H1 (cell line): ENCODE measurements around the gene SLC7A8. TPM values are rescaled to one million over a fixed set of nuclear protein-coding genes. Genes with fewer than 3 reads are reported as not detected.
A peak's percentile ranks its signal among the peaks of the same experiment; 100 is the strongest.

Experiments
- CTCF ChIA-PET: fragments of 300-600 bp; sonication (Branson Sonifier 250); formaldehyde crosslinking; loops from one replicate; lab custom pipeline; 2021; ENCODE audit not compliant: partially characterized antibody; lab: Charles Lee
- POLR2A ChIA-PET: fragments of 300-600 bp; sonication (Branson Sonifier 250); formaldehyde crosslinking; loops from one replicate; lab custom pipeline; 2021; ENCODE audit warnings: inconsistent platforms; ENCODE audit not compliant: partially characterized antibody; lab: Charles Lee
- DNase-seq, 2 experiments: peaks; one replicate each; pipeline versions ENCODE4 v3.0.0 to v3.0.0-alpha.2; 2010 to 2022; ENCODE audit warnings: low spot score in 2 of 2, low read depth in 1 of 2, mixed read lengths in 1 of 2
- FAIRE-seq: peaks from 2 replicates; lab custom pipeline; 2011; peaks lifted over from hg19 to GRCh38; lab: Jason Lieb, UNC
- H2AFZ ChIP-seq: 2 replicates; pipeline ENCODE4 v1.8.1; 2012; ENCODE audit warnings: low read length, inconsistent platforms
- H2AK5ac ChIP-seq: 2 replicates; pipeline ENCODE4 v1.6.1; 2013; ENCODE audit warnings: low read depth, low read length
- H2BK120ac ChIP-seq: replicated peaks from 2 replicates; pipeline ENCODE3; 2013; ENCODE audit warnings: low read depth, low read length, inconsistent platforms
- H2BK12ac ChIP-seq: 2 replicates; pipeline ENCODE4 v1.6.1; 2013; ENCODE audit warnings: low read depth, low read length
- H2BK15ac ChIP-seq: 2 replicates; pipeline ENCODE4 v1.6.1; 2013; ENCODE audit warnings: low read length
- H2BK20ac ChIP-seq: 2 replicates; pipeline ENCODE4 v1.6.1; 2013; ENCODE audit warnings: low read length
- H2BK5ac ChIP-seq: 2 replicates; pipeline ENCODE4 v1.6.1; 2013; ENCODE audit warnings: low read depth, low read length
- H3K14ac ChIP-seq: 2 replicates; pipeline ENCODE4 v1.6.1; 2013; ENCODE audit warnings: inconsistent platforms; ENCODE audit not compliant: insufficient read length
- H3K18ac ChIP-seq: 2 replicates; pipeline ENCODE4 v1.6.1; 2013; ENCODE audit warnings: low read length; ENCODE audit errors: extremely low read depth
- H3K23ac ChIP-seq: 2 replicates; pipeline ENCODE4 v1.6.1; 2013; ENCODE audit warnings: inconsistent platforms; ENCODE audit not compliant: insufficient read length
- H3K23me2 ChIP-seq: 2 replicates; pipeline ENCODE4 v1.6.1; 2013; ENCODE audit warnings: low read depth, low read length
- H3K27ac ChIP-seq: 2 replicates; pipeline ENCODE4 v1.6.1; 2011; ENCODE audit warnings: low read depth, low read length, inconsistent platforms
- H3K27me3 ChIP-seq, 4 experiments: replicated peaks in 1 of 4; 1 replicate in 1 of 4; 2 replicates in 3 of 4; pipeline versions ENCODE4 v1.6.1 to v1.8.1; 2011 to 2013; ENCODE audit warnings: low read length in 3 of 4, mild to moderate bottlenecking in 3 of 4, inconsistent platforms in 2 of 4, mixed read lengths in 2 of 4, moderate library complexity in 1 of 4; ENCODE audit not compliant: control insufficient read depth in 3 of 4, insufficient read depth in 3 of 4; ENCODE audit errors: extremely low read depth in 1 of 4
- H3K36me3 ChIP-seq, 4 experiments: 2 replicates each; pipeline versions ENCODE4 v1.6.1 to v1.8.1; 2011 to 2013; ENCODE audit warnings: mild to moderate bottlenecking in 4 of 4, low read length in 3 of 4, moderate library complexity in 2 of 4, control low read depth in 1 of 4, inconsistent platforms in 1 of 4; ENCODE audit not compliant: insufficient read depth in 4 of 4, control insufficient read depth in 2 of 4
- H3K4ac ChIP-seq: replicated peaks from 2 replicates; pipeline ENCODE3; 2013; ENCODE audit warnings: low read length, low read depth, mixed read lengths, inconsistent platforms; ENCODE audit not compliant: insufficient read length
- H3K4me1 ChIP-seq, 4 experiments: replicated peaks in 1 of 4; 1 replicate in 1 of 4; 2 replicates in 3 of 4; pipeline versions ENCODE4 v1.6.1 to v1.8.1; 2011 to 2013; ENCODE audit warnings: low read length in 3 of 4, inconsistent platforms in 2 of 4, mixed read lengths in 1 of 4; ENCODE audit not compliant: insufficient read depth in 4 of 4, control insufficient read depth in 3 of 4
- H3K4me2 ChIP-seq, 2 experiments: 2 replicates each; pipeline versions ENCODE4 v1.6.1 to v1.8.1; 2011 to 2013; ENCODE audit warnings: low read depth in 2 of 2, low read length in 2 of 2, control low read depth in 1 of 2, inconsistent platforms in 1 of 2, mild to moderate bottlenecking in 1 of 2; ENCODE audit not compliant: insufficient read depth in 1 of 2
- H3K4me3 ChIP-seq, 4 experiments: fragments of 200-600, 300-600 bp in 1 of 4; sonication (generic), shearing (Covaris generic), sonication (Bioruptor Twin) in 1 of 4; 2 replicates each; pipeline versions ENCODE4 v1.5.1 to v1.8.1; 2011 to 2016; ENCODE audit warnings: low read length in 4 of 4, low read depth in 3 of 4, control low read depth in 2 of 4, inconsistent platforms in 2 of 4, mild to moderate bottlenecking in 2 of 4, mixed read lengths in 1 of 4, moderate library complexity in 1 of 4; ENCODE audit not compliant: insufficient read depth in 2 of 4; ENCODE audit errors: extremely low read depth in 1 of 4
- H3K56ac ChIP-seq: replicated peaks from 2 replicates; pipeline ENCODE3; 2013; ENCODE audit warnings: low read depth, mild to moderate bottlenecking, mixed read lengths, low read length, inconsistent platforms; ENCODE audit not compliant: insufficient read length
- H3K79me1 ChIP-seq: 2 replicates; pipeline ENCODE4 v1.6.1; 2013; ENCODE audit warnings: low read depth, low read length, control low read depth
- H3K79me2 ChIP-seq, 2 experiments: 2 replicates each; pipeline versions ENCODE4 v1.6.1 to v1.8.1; 2012 to 2013; ENCODE audit warnings: low read length in 2 of 2, mild to moderate bottlenecking in 2 of 2, inconsistent platforms in 1 of 2; ENCODE audit not compliant: insufficient read depth in 2 of 2, control insufficient read depth in 1 of 2
- H3K9ac ChIP-seq, 4 experiments: replicated peaks in 1 of 4; 1 replicate in 1 of 4; 2 replicates in 3 of 4; pipeline versions ENCODE4 v1.6.1 to v1.8.1; 2011 to 2013; ENCODE audit warnings: low read depth in 3 of 4, low read length in 3 of 4, control low read depth in 2 of 4, mild to moderate bottlenecking in 2 of 4, moderate library complexity in 2 of 4, inconsistent platforms in 1 of 4; ENCODE audit errors: extremely low read depth in 1 of 4
- H3K9me3 ChIP-seq, 2 experiments: 2 replicates each; pipeline versions ENCODE4 v1.6.1 to v1.8.1; 2012 to 2013; ENCODE audit warnings: mild to moderate bottlenecking in 2 of 2, moderate library complexity in 2 of 2, control low read depth in 1 of 2, inconsistent platforms in 1 of 2, low read depth in 1 of 2, low read length in 1 of 2, mixed read lengths in 1 of 2; ENCODE audit not compliant: insufficient read depth in 2 of 2
- H4K20me1 ChIP-seq, 2 experiments: replicated peaks in 1 of 2; 2 replicates each; pipeline versions ENCODE3 to v1.8.1; 2011 to 2013; ENCODE audit warnings: inconsistent platforms in 2 of 2, low read length in 2 of 2, mild to moderate bottlenecking in 1 of 2; ENCODE audit not compliant: insufficient read depth in 2 of 2, control insufficient read depth in 1 of 2
- H4K5ac ChIP-seq: 2 replicates; pipeline ENCODE4 v1.6.1; 2013; ENCODE audit warnings: low read length, low read depth, mixed read lengths, inconsistent platforms; ENCODE audit not compliant: insufficient read length
- H4K8ac ChIP-seq: 2 replicates; pipeline ENCODE4 v1.8.0; 2013; ENCODE audit warnings: mild to moderate bottlenecking, moderate library complexity, low read length, inconsistent platforms; ENCODE audit not compliant: insufficient read depth; ENCODE audit errors: extremely low read depth
- H4K91ac ChIP-seq: replicated peaks from 2 replicates; pipeline ENCODE3; 2013; ENCODE audit warnings: low read length, mixed read lengths, inconsistent platforms; ENCODE audit not compliant: insufficient read length
- EGR1 ChIP-seq: IDR thresholded peaks from 2 replicates; pipeline ENCODE4 v1.6.1; 2011; ENCODE audit warnings: low read depth, low read length, borderline replicate concordance
- KDM4A ChIP-seq: IDR thresholded peaks from one replicate; pipeline ENCODE4 v1.7.1; 2012; ENCODE audit warnings: low read depth, mild to moderate bottlenecking, moderate library complexity, low read length, inconsistent platforms; ENCODE audit not compliant: severe bottlenecking
- PHF8 ChIP-seq: fragments of 200-600 bp; sonication (generic); conservative IDR thresholded peaks from 2 replicates; pipeline ENCODE4 v1.7.1; 2012; ENCODE audit warnings: low read depth, mild to moderate bottlenecking, inconsistent platforms, low read length, moderate library complexity
- RXRA ChIP-seq: IDR thresholded peaks from 2 replicates; pipeline ENCODE4 v1.6.1; 2011; ENCODE audit warnings: low read depth, mild to moderate bottlenecking, low read length, moderate library complexity; ENCODE audit not compliant: insufficient read depth
- SIX5 ChIP-seq: IDR thresholded peaks from 2 replicates; pipeline ENCODE4 v1.6.1; 2011; ENCODE audit warnings: mild to moderate bottlenecking, low read depth, low read length
- polyA plus RNA-seq, 7 experiments: library from polyadenylated mRNA; depleted of rRNA in 3 of 7; stranded (reverse) in 5 of 7; unstranded in 2 of 7; fragments of >200 nt in 5 of 7; fragments of 200-250 nt in 2 of 7; gene quantifications; 1 replicate in 5 of 7; 2 replicates in 1 of 7; 4 replicates in 1 of 7; pipeline versions ENCODE4 v1.2.1 to v1.2.3, GENCODE V29; 2011 to 2013; ENCODE audit warnings: missing spikeins in 2 of 7, mixed read lengths in 2 of 7
- total RNA-seq: library from RNA; stranded (reverse); fragmentation: NEBNext Ultra II Directional; extraction: Animal tissue kit (Norgen Biotek cat#: 25700); gene quantifications from 2 replicates; pipeline ENCODE4 v1.2.1, GENCODE V29; 2021
- TF ChIP-seq, protein P1 (sequence below): IDR thresholded peaks from 2 replicates; pipeline ENCODE4 v1.6.1; 2012; ENCODE audit warnings: low read length, inconsistent platforms

Gene SLC7A8
- total and polyA plus RNA-seq, 2 of the 8 experiments (the other 6 are each of a cell fraction or from before 2014, with no cell fraction given): 182 to 204 TPM

DNA sequence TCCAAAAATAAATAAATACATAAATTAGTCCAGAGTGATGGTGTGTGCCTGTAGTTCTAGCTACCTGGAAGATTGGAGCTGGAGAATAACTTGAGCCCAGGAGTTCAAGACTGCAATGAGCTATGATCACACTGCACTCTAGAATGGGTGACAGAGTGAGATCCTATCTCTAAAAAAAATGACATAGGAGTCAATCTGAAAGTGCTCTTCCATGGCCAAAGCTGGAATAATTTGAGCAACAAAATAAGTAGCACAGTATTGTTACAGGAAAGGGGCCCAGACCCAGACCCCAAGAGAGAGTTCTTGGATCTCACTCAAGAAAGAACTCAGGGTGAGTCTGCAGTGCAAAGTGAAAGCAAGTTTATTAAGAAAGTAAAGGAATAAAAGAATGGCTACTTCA is 24.9 kb upstream of the SLC7A8 start:
- no peak for DNase-seq
- no peaks in the 10 kb centered on the region for H4K20me1 ChIP-seq
- H2BK20ac ChIP-seq: peak overlapping the region; percentile 88; the same call in 1 of the 2 replicates
- peak overlapping the region; percentile 44 for H2BK120ac ChIP-seq
- H3K14ac ChIP-seq: no peak overlapping the region
- H3K79me1 ChIP-seq: no peaks in the 10 kb centered on the region
- no peak overlapping the region for H3K27ac ChIP-seq
- no peaks in the 10 kb centered on the region for H3K23me2 ChIP-seq
- H3K4me2 ChIP-seq: no peak overlapping the region
- peak overlapping the region; percentile 79 for H4K91ac ChIP-seq
- H3K36me3 ChIP-seq: no peaks in the 10 kb centered on the region
- no peaks in the 10 kb centered on the region for H3K79me2 ChIP-seq
- H2AFZ ChIP-seq: no peak overlapping the region
- H3K27me3 ChIP-seq: no peaks in the 10 kb centered on the region
- no peak overlapping the region for H4K5ac ChIP-seq
- FAIRE-seq: no peak
- no peak overlapping the region for H3K4ac ChIP-seq
- no peak overlapping the region for H3K56ac ChIP-seq
- peaks cover 0 to 13% (median 4%) of the 10 kb centered on the region in 4 experiments; a peak in 4 of 7 replicates for H3K4me1 ChIP-seq
- H2AK5ac ChIP-seq: no peak overlapping the region
- ChIA-PET POLR2A (interaction anchor here (0.6 to 2.1 kb wide), 5 partner anchors 10 to 1074 kb away, joined by 3 to 7 read pairs (median 4); partner anchors contain the start of gene RNF212B), CTCF (interaction anchor here (1.7 to 3.7 kb wide), 3 partner anchors 22 to 89 kb away, joined by 3 to 15 read pairs (median 5); no protein-coding TSS in a partner anchor)
- H4K8ac ChIP-seq: no peak overlapping the region
- H3K23ac ChIP-seq: no peak overlapping the region
- peak overlapping the region; percentile 25 for H3K18ac ChIP-seq
- H2BK12ac ChIP-seq: peak overlapping the region; percentile 70; the same call in 1 of the 2 replicates
- peak overlapping the region; percentile 89; the same call in 1 of the 2 replicates for H2BK5ac ChIP-seq
- H2BK15ac ChIP-seq: peak overlapping the region; percentile 47; the same call in 1 of the 2 replicates
- no peaks in the 10 kb centered on the region for H3K9me3 ChIP-seq
- H3K4me3 ChIP-seq: no peak overlapping the region
- no peak overlapping the region for H3K9ac ChIP-seq
- TF ChIP-seq KDM4A (no peak), PHF8 (no peak), RXRA (no peak), SIX5 (no peak), EGR1 (no peak)
- TF ChIP-seq, protein P1, sequence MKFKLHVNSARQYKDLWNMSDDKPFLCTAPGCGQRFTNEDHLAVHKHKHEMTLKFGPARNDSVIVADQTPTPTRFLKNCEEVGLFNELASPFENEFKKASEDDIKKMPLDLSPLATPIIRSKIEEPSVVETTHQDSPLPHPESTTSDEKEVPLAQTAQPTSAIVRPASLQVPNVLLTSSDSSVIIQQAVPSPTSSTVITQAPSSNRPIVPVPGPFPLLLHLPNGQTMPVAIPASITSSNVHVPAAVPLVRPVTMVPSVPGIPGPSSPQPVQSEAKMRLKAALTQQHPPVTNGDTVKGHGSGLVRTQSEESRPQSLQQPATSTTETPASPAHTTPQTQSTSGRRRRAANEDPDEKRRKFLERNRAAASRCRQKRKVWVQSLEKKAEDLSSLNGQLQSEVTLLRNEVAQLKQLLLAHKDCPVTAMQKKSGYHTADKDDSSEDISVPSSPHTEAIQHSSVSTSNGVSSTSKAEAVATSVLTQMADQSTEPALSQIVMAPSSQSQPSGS: no peak
